ENCODE measurements around the gene XCR1.

The XCR1 gene

GRCh38 chr3:45984331-45985312, 42.7 kb downstream of the XCR1 start:
- DNase-seq (ENCODE audit: low read depth in 2 of 2) = no peak

- DNase-seq (ENCODE audit: low read depth in 2 of 2) = no peak
Measured at GRCh38 chr3:45983770-45984169, 43.5 kb downstream of the XCR1 start.

- no peak for DNase-seq (ENCODE audit: low read depth in 2 of 2)
Measured at GRCh38 chr3:45981346-45982074, 45.8 kb downstream of the XCR1 start.

GRCh38 chr3:45980819-45981218, 46.5 kb downstream of the XCR1 start:
- no peak for DNase-seq (ENCODE audit: low read depth in 2 of 2)

GRCh38 chr3:45980229-45980813, 47.0 kb downstream of the XCR1 start:
- DNase-seq (ENCODE audit: low read depth in 2 of 2) = no peak

GRCh38 chr3:45979378-45979777, 47.9 kb downstream of the XCR1 start:
- no peak for DNase-seq (ENCODE audit: low read depth in 2 of 2)

- DNase-seq (ENCODE audit: low read depth in 2 of 2) = no peak
Measured at GRCh38 chr3:45978006-45978761, 49.1 kb downstream of the XCR1 start.

- DNase-seq (ENCODE audit: low read depth in 2 of 2) = no peak
Measured at GRCh38 chr3:45976191-45977091, 50.8 kb downstream of the XCR1 start.

- no peak for DNase-seq (ENCODE audit: low read depth in 2 of 2)
Measured at GRCh38 chr3:45975686-45976085, 51.6 kb downstream of the XCR1 start.

GRCh38 chr3:45974686-45975085, 52.6 kb downstream of the XCR1 start:
- DNase-seq (ENCODE audit: low read depth in 2 of 2) = no peak

- DNase-seq (ENCODE audit: low read depth in 2 of 2) = no peak
Measured at GRCh38 chr3:45972534-45973402, 54.5 kb downstream of the XCR1 start.

- no peak for DNase-seq (ENCODE audit: low read depth in 2 of 2)
Measured at GRCh38 chr3:45969953-45970352, 57.3 kb downstream of the XCR1 start.

- no peak for DNase-seq (ENCODE audit: low read depth in 2 of 2)
Measured at GRCh38 chr3:45969116-45969515, 58.2 kb downstream of the XCR1 start.

- DNase-seq (ENCODE audit: low read depth in 2 of 2) = no peak
Measured at GRCh38 chr3:45968706-45969105, 58.6 kb downstream of the XCR1 start.

GRCh38 chr3:45968149-45968548, 59.1 kb downstream of the XCR1 start:
- no peak for DNase-seq (ENCODE audit: low read depth in 2 of 2)

GRCh38 chr3:45967724-45968123, 59.6 kb downstream of the XCR1 start:
- DNase-seq (ENCODE audit: low read depth in 2 of 2) = no peak

All from stimulated activated CD8-positive, alpha-beta memory T cell treated with anti-CD3 and anti-CD28 coated beads, Interleukin-7, amount 100 ng/mL, for 1 hour (primary cell).